H1 (cell line): ENCODE measurements around the gene BAIAP2. TPM values are rescaled to one million over a fixed set of nuclear protein-coding genes. Genes with fewer than 3 reads are reported as not detected.

ENCODE experiments used
- CTCF ChIA-PET: fragments of 300-600 bp; sonication (Branson Sonifier 250); formaldehyde crosslinking; loops from one replicate; lab custom pipeline; 2021; ENCODE audit not compliant: partially characterized antibody; lab: Charles Lee
- POLR2A ChIA-PET: fragments of 300-600 bp; sonication (Branson Sonifier 250); formaldehyde crosslinking; loops from one replicate; lab custom pipeline; 2021; ENCODE audit warnings: inconsistent platforms; ENCODE audit not compliant: partially characterized antibody; lab: Charles Lee
- DNase-seq, 2 experiments: peaks; one replicate each; pipeline versions ENCODE4 v3.0.0 to v3.0.0-alpha.2; 2010 to 2022; ENCODE audit warnings: low spot score in 2 of 2, low read depth in 1 of 2, mixed read lengths in 1 of 2
- FAIRE-seq: peaks from 2 replicates; lab custom pipeline; 2011; peaks lifted over from hg19 to GRCh38; lab: Jason Lieb, UNC
- H2AFZ ChIP-seq: 2 replicates; pipeline ENCODE4 v1.8.1; 2012; ENCODE audit warnings: low read length, inconsistent platforms
- H2AK5ac ChIP-seq: 2 replicates; pipeline ENCODE4 v1.6.1; 2013; ENCODE audit warnings: low read depth, low read length
- H2BK120ac ChIP-seq: replicated peaks from 2 replicates; pipeline ENCODE3; 2013; ENCODE audit warnings: low read depth, low read length, inconsistent platforms
- H2BK12ac ChIP-seq: 2 replicates; pipeline ENCODE4 v1.6.1; 2013; ENCODE audit warnings: low read depth, low read length
- H2BK15ac ChIP-seq: 2 replicates; pipeline ENCODE4 v1.6.1; 2013; ENCODE audit warnings: low read length
- H2BK20ac ChIP-seq: 2 replicates; pipeline ENCODE4 v1.6.1; 2013; ENCODE audit warnings: low read length
- H2BK5ac ChIP-seq: 2 replicates; pipeline ENCODE4 v1.6.1; 2013; ENCODE audit warnings: low read depth, low read length
- H3K14ac ChIP-seq: 2 replicates; pipeline ENCODE4 v1.6.1; 2013; ENCODE audit warnings: inconsistent platforms; ENCODE audit not compliant: insufficient read length
- H3K18ac ChIP-seq: 2 replicates; pipeline ENCODE4 v1.6.1; 2013; ENCODE audit warnings: low read length; ENCODE audit errors: extremely low read depth
- H3K23ac ChIP-seq: 2 replicates; pipeline ENCODE4 v1.6.1; 2013; ENCODE audit warnings: inconsistent platforms; ENCODE audit not compliant: insufficient read length
- H3K23me2 ChIP-seq: 2 replicates; pipeline ENCODE4 v1.6.1; 2013; ENCODE audit warnings: low read depth, low read length
- H3K27ac ChIP-seq: 2 replicates; pipeline ENCODE4 v1.6.1; 2011; ENCODE audit warnings: low read depth, low read length, inconsistent platforms
- H3K27me3 ChIP-seq, 4 experiments: replicated peaks in 1 of 4; 1 replicate in 1 of 4; 2 replicates in 3 of 4; pipeline versions ENCODE4 v1.6.1 to v1.8.1; 2011 to 2013; ENCODE audit warnings: low read length in 3 of 4, mild to moderate bottlenecking in 3 of 4, inconsistent platforms in 2 of 4, mixed read lengths in 2 of 4, moderate library complexity in 1 of 4; ENCODE audit not compliant: control insufficient read depth in 3 of 4, insufficient read depth in 3 of 4; ENCODE audit errors: extremely low read depth in 1 of 4
- H3K36me3 ChIP-seq, 4 experiments: 2 replicates each; pipeline versions ENCODE4 v1.6.1 to v1.8.1; 2011 to 2013; ENCODE audit warnings: mild to moderate bottlenecking in 4 of 4, low read length in 3 of 4, moderate library complexity in 2 of 4, control low read depth in 1 of 4, inconsistent platforms in 1 of 4; ENCODE audit not compliant: insufficient read depth in 4 of 4, control insufficient read depth in 2 of 4
- H3K4ac ChIP-seq: replicated peaks from 2 replicates; pipeline ENCODE3; 2013; ENCODE audit warnings: low read length, low read depth, mixed read lengths, inconsistent platforms; ENCODE audit not compliant: insufficient read length
- H3K4me1 ChIP-seq, 4 experiments: replicated peaks in 1 of 4; 1 replicate in 1 of 4; 2 replicates in 3 of 4; pipeline versions ENCODE4 v1.6.1 to v1.8.1; 2011 to 2013; ENCODE audit warnings: low read length in 3 of 4, inconsistent platforms in 2 of 4, mixed read lengths in 1 of 4; ENCODE audit not compliant: insufficient read depth in 4 of 4, control insufficient read depth in 3 of 4
- H3K4me2 ChIP-seq, 2 experiments: 2 replicates each; pipeline versions ENCODE4 v1.6.1 to v1.8.1; 2011 to 2013; ENCODE audit warnings: low read depth in 2 of 2, low read length in 2 of 2, control low read depth in 1 of 2, inconsistent platforms in 1 of 2, mild to moderate bottlenecking in 1 of 2; ENCODE audit not compliant: insufficient read depth in 1 of 2
- H3K4me3 ChIP-seq, 4 experiments: fragments of 200-600, 300-600 bp in 1 of 4; sonication (generic), shearing (Covaris generic), sonication (Bioruptor Twin) in 1 of 4; 2 replicates each; pipeline versions ENCODE4 v1.5.1 to v1.8.1; 2011 to 2016; ENCODE audit warnings: low read length in 4 of 4, low read depth in 3 of 4, control low read depth in 2 of 4, inconsistent platforms in 2 of 4, mild to moderate bottlenecking in 2 of 4, mixed read lengths in 1 of 4, moderate library complexity in 1 of 4; ENCODE audit not compliant: insufficient read depth in 2 of 4; ENCODE audit errors: extremely low read depth in 1 of 4
- H3K56ac ChIP-seq: replicated peaks from 2 replicates; pipeline ENCODE3; 2013; ENCODE audit warnings: low read depth, mild to moderate bottlenecking, mixed read lengths, low read length, inconsistent platforms; ENCODE audit not compliant: insufficient read length
- H3K79me1 ChIP-seq: 2 replicates; pipeline ENCODE4 v1.6.1; 2013; ENCODE audit warnings: low read depth, low read length, control low read depth
- H3K79me2 ChIP-seq, 2 experiments: 2 replicates each; pipeline versions ENCODE4 v1.6.1 to v1.8.1; 2012 to 2013; ENCODE audit warnings: low read length in 2 of 2, mild to moderate bottlenecking in 2 of 2, inconsistent platforms in 1 of 2; ENCODE audit not compliant: insufficient read depth in 2 of 2, control insufficient read depth in 1 of 2
- H3K9ac ChIP-seq, 4 experiments: replicated peaks in 1 of 4; 1 replicate in 1 of 4; 2 replicates in 3 of 4; pipeline versions ENCODE4 v1.6.1 to v1.8.1; 2011 to 2013; ENCODE audit warnings: low read depth in 3 of 4, low read length in 3 of 4, control low read depth in 2 of 4, mild to moderate bottlenecking in 2 of 4, moderate library complexity in 2 of 4, inconsistent platforms in 1 of 4; ENCODE audit errors: extremely low read depth in 1 of 4
- H3K9me3 ChIP-seq, 2 experiments: 2 replicates each; pipeline versions ENCODE4 v1.6.1 to v1.8.1; 2012 to 2013; ENCODE audit warnings: mild to moderate bottlenecking in 2 of 2, moderate library complexity in 2 of 2, control low read depth in 1 of 2, inconsistent platforms in 1 of 2, low read depth in 1 of 2, low read length in 1 of 2, mixed read lengths in 1 of 2; ENCODE audit not compliant: insufficient read depth in 2 of 2
- H4K20me1 ChIP-seq, 2 experiments: replicated peaks in 1 of 2; 2 replicates each; pipeline versions ENCODE3 to v1.8.1; 2011 to 2013; ENCODE audit warnings: inconsistent platforms in 2 of 2, low read length in 2 of 2, mild to moderate bottlenecking in 1 of 2; ENCODE audit not compliant: insufficient read depth in 2 of 2, control insufficient read depth in 1 of 2
- H4K5ac ChIP-seq: 2 replicates; pipeline ENCODE4 v1.6.1; 2013; ENCODE audit warnings: low read length, low read depth, mixed read lengths, inconsistent platforms; ENCODE audit not compliant: insufficient read length
- H4K8ac ChIP-seq: 2 replicates; pipeline ENCODE4 v1.8.0; 2013; ENCODE audit warnings: mild to moderate bottlenecking, moderate library complexity, low read length, inconsistent platforms; ENCODE audit not compliant: insufficient read depth; ENCODE audit errors: extremely low read depth
- H4K91ac ChIP-seq: replicated peaks from 2 replicates; pipeline ENCODE3; 2013; ENCODE audit warnings: low read length, mixed read lengths, inconsistent platforms; ENCODE audit not compliant: insufficient read length
- CBX8 ChIP-seq: fragments of 300-800, 300-1000 bp; sonication (generic); IDR thresholded peaks from 2 replicates; pipeline ENCODE4 v1.7.1; 2016; ENCODE audit warnings: low read depth, low read length, borderline replicate concordance
- CEBPB ChIP-seq: IDR thresholded peaks from 2 replicates; pipeline ENCODE4 v1.6.1; 2012; ENCODE audit warnings: low read depth, low read length
- HDAC2 ChIP-seq, 2 experiments: fragments of 300-600 bp in 1 of 2; sonication (generic) in 1 of 2; IDR thresholded peaks; 2 replicates each; pipeline ENCODE4 v1.6.1; 2011 to 2012; ENCODE audit warnings: low read depth in 2 of 2, low read length in 2 of 2, mild to moderate bottlenecking in 2 of 2, moderate library complexity in 2 of 2, borderline replicate concordance in 1 of 2, inconsistent platforms in 1 of 2
- JUN ChIP-seq: IDR thresholded peaks from 2 replicates; pipeline ENCODE4 v1.6.1; 2011; ENCODE audit warnings: low read depth, mild to moderate bottlenecking, improper control_type of control experiment, low read length
- KDM1A ChIP-seq: fragments of 200-600, 300-600 bp; sonication (generic); IDR thresholded peaks from 2 replicates; pipeline ENCODE4 v1.7.1; 2016; ENCODE audit warnings: mild to moderate bottlenecking, low read length, borderline replicate concordance
- PHF8 ChIP-seq: fragments of 200-600 bp; sonication (generic); conservative IDR thresholded peaks from 2 replicates; pipeline ENCODE4 v1.7.1; 2012; ENCODE audit warnings: low read depth, mild to moderate bottlenecking, inconsistent platforms, low read length, moderate library complexity
- RNF2 ChIP-seq: fragments of 200-900, 300-1000 bp; sonication (generic); IDR thresholded peaks from 2 replicates; pipeline ENCODE4 v1.7.1; 2016; ENCODE audit warnings: borderline replicate concordance, low read depth, mild to moderate bottlenecking, antibody characterized with exemption, low read length; ENCODE audit not compliant: poor library complexity, severe bottlenecking; ENCODE audit errors: missing control alignments
- WGBS, 2 experiments: shearing (Covaris generic) in 1 of 2; methylation state at CpG; one replicate each; pipeline versions ENCODE4 v1.1.6 to v1.1.7; 2013 to 2015; ENCODE audit warnings: low lambda C conversion rate in 2 of 2, mixed read lengths in 2 of 2, inconsistent platforms in 1 of 2, low coverage in 1 of 2, missing lambda C conversion rate in 1 of 2; ENCODE audit not compliant: insufficient replicate concordance in 2 of 2, insufficient coverage in 1 of 2, insufficient read length in 1 of 2; ENCODE audit errors: extremely low coverage in 1 of 2, missing lambda C conversion rate in 1 of 2; 5-methylcytosine and 5-hydroxymethylcytosine counted together
- polyA plus RNA-seq, 7 experiments: library from polyadenylated mRNA; depleted of rRNA in 3 of 7; stranded (reverse) in 5 of 7; unstranded in 2 of 7; fragments of >200 nt in 5 of 7; fragments of 200-250 nt in 2 of 7; gene quantifications; 1 replicate in 5 of 7; 2 replicates in 1 of 7; 4 replicates in 1 of 7; pipeline versions ENCODE4 v1.2.1 to v1.2.3, GENCODE V29; 2011 to 2013; ENCODE audit warnings: missing spikeins in 2 of 7, mixed read lengths in 2 of 7
- total RNA-seq: library from RNA; stranded (reverse); fragmentation: NEBNext Ultra II Directional; extraction: Animal tissue kit (Norgen Biotek cat#: 25700); gene quantifications from 2 replicates; pipeline ENCODE4 v1.2.1, GENCODE V29; 2021
- TF ChIP-seq, protein P1 (sequence below): IDR thresholded peaks from 2 replicates; pipeline ENCODE4 v1.6.1; 2012; ENCODE audit warnings: inconsistent platforms

Gene BAIAP2
- total and polyA plus RNA-seq, 2 of the 8 experiments (the other 6 are each of a cell fraction or from before 2014, with no cell fraction given), result 10.0 to 22.8 TPM

DNA sequence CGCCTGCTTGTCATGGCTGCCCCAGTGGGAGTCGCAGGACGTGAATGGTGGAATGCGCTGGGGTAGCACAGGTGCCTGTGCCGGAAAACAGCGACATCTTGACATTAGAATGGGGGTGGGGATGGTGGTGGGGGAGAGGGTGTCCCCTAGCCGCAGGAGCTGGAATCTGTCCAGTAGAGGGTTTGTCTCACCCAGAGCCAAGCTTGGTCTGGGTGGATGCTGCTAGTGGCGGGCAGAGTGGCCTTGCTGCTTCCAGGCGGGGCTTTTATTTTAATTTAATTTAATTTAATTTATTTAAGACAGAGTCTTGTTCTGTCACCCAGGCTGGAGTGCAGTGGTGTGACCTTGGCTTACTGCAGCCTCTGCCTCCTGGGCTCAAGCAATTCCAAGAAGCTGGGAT, 7.7 kb downstream of the BAIAP2 start:
- Histone ChIP-seq H4K91ac (no peak overlapping the region), H2AFZ (no peak overlapping the region), H2BK12ac (peak overlapping the region; percentile 50; the same call in 1 of the 2 replicates), H3K27me3 (no peaks in the 10 kb centered on the region), H3K4me3 (no peak overlapping the region), H3K18ac (no peak overlapping the region), H3K23ac (no peak overlapping the region), H2BK20ac (no peak overlapping the region), H3K9ac (no peak overlapping the region; a peak in 1 of 7 replicates), H3K4me2 (no peak overlapping the region), H2BK15ac (no peak overlapping the region), H3K4ac (no peak overlapping the region), H3K9me3 (no peaks in the 10 kb centered on the region), H4K20me1 (peaks cover 4 to 26% of the 10 kb centered on the region in 2 experiments), H3K23me2 (no peaks in the 10 kb centered on the region), H2BK5ac (no peak overlapping the region), H3K36me3 (no peaks in the 10 kb centered on the region), H3K27ac (no peak overlapping the region), H4K8ac (no peak overlapping the region), H3K4me1 (peaks cover 0 to 11% (median 3%) of the 10 kb centered on the region in 4 experiments; a peak in 5 of 7 replicates), H3K79me2 (peaks cover 0 to 38% of the 10 kb centered on the region in 2 experiments; a peak in 2 of 4 replicates), H2BK120ac (no peak overlapping the region), H3K14ac (no peak overlapping the region), H4K5ac (no peak overlapping the region), H3K79me1 (peaks cover 19% of the 10 kb centered on the region), H2AK5ac (no peak overlapping the region), H3K56ac (no peak overlapping the region)
- FAIRE-seq (no peak), DNase-seq (no peak)
- ChIA-PET CTCF (interaction anchor here (0.6 to 15.3 kb wide), 10 partner anchors 12 to 148 kb away, joined by 3 to 103 read pairs (median 4); no protein-coding TSS in a partner anchor), POLR2A (interaction anchor here (1.0 to 2.0 kb wide), 2 partner anchors 9 to 120 kb away, joined by 3 to 9 read pairs; no protein-coding TSS in a partner anchor)
- TF ChIP-seq JUN (no peak), KDM1A (no peak), CEBPB (no peak), PHF8 (no peak), CBX8 (no peak), RNF2 (no peak), HDAC2 (IDR thresholded peaks at IDR 0.05; ENCODE audit: borderline replicate concordance in 1 of 2, low read depth in 2 of 2, low read length in 2 of 2) (no peak)
- TF ChIP-seq, protein P1, sequence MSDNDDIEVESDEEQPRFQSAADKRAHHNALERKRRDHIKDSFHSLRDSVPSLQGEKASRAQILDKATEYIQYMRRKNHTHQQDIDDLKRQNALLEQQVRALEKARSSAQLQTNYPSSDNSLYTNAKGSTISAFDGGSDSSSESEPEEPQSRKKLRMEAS, result no peak
- 90% methylated on average over 7 of the region's 9 CpGs; no CpG with 5 or more reads in 1 of the 2 experiments for WGBS, 2 experiments
